Measurements from ENCODE around the gene PKLR. TPM values are rescaled to one million over a fixed set of nuclear protein-coding genes. Genes with fewer than 3 reads are reported as not detected.

The PKLR gene
- total and polyA plus RNA-seq, 8 donors = 0.07 to 0.21 (median 0.14) TPM; not detected in 4

- intact Hi-C loops (cut with DNase I) = no loop called here
Observed at GRCh38 chr1:155269381-155269780, 31.9 kb downstream of the PKLR start.

DNA sequence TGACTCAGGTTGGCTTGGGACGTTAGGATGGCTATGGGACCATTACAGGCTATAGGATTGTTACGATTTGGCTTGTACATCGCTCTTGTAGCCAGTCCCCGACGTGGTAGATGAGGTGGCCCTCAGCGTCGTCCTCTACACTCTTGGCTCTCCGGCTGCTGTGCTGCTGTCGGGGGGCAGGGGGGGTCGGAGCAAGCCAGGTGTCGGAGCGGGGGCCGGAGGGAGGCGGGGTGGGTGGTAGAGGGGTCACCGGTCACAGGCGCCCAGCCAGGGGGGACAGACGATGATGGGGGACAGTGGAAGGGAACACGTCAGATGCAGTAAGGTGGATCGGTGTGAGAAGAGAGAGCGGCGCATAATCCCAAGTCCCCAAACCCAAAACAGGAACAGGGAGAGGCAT, 32.6 kb downstream of the PKLR start:
- Histone ChIP-seq H3K4me1 (peaks cover 5 to 26% of the 10 kb centered on the region in 2 donors), H3K4me3 (no peak overlapping the region), H3K9me3 (no peaks in the 10 kb centered on the region), H3K27me3 (no peaks in the 10 kb centered on the region), H3K27ac (no peak overlapping the region), H3K36me3 (peaks cover 0 to 74% of the 10 kb centered on the region in 2 donors)
- DNase-seq (no peak), ATAC-seq (no peak)
- intact Hi-C loops (cut with DNase I) = no loop called here
- TF ChIP-seq, protein P1, sequence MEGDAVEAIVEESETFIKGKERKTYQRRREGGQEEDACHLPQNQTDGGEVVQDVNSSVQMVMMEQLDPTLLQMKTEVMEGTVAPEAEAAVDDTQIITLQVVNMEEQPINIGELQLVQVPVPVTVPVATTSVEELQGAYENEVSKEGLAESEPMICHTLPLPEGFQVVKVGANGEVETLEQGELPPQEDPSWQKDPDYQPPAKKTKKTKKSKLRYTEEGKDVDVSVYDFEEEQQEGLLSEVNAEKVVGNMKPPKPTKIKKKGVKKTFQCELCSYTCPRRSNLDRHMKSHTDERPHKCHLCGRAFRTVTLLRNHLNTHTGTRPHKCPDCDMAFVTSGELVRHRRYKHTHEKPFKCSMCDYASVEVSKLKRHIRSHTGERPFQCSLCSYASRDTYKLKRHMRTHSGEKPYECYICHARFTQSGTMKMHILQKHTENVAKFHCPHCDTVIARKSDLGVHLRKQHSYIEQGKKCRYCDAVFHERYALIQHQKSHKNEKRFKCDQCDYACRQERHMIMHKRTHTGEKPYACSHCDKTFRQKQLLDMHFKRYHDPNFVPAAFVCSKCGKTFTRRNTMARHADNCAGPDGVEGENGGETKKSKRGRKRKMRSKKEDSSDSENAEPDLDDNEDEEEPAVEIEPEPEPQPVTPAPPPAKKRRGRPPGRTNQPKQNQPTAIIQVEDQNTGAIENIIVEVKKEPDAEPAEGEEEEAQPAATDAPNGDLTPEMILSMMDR (IDR thresholded peaks at IDR 0.05) = no peak

More at GRCh38 chr1:155269381-155269780, 31.9 kb downstream of the PKLR start:
- DNase-seq (no peak), ATAC-seq (no peak)
- no peak overlapping the region for H3K27ac ChIP-seq
- no peaks in the 10 kb centered on the region for H3K27me3 ChIP-seq
- H3K9me3 ChIP-seq = no peaks in the 10 kb centered on the region
- no peak overlapping the region for H3K4me3 ChIP-seq
- peaks cover 5 to 31% of the 10 kb centered on the region in 2 donors for H3K4me1 ChIP-seq
- H3K36me3 ChIP-seq = peaks cover 0 to 67% of the 10 kb centered on the region in 2 donors
- TF ChIP-seq, protein P1 (IDR thresholded peaks at IDR 0.05) = no peak

- TF ChIP-seq, protein P1 (IDR thresholded peaks at IDR 0.05) = no peak
- H3K4me1 ChIP-seq = peaks cover 2 to 24% of the 10 kb centered on the region in 2 donors
- ATAC-seq (no peak), DNase-seq (no peak)
- peaks cover 0 to 84% of the 10 kb centered on the region in 2 donors for H3K36me3 ChIP-seq
- H3K27me3 ChIP-seq = no peaks in the 10 kb centered on the region
- no peak overlapping the region for H3K27ac ChIP-seq
- H3K4me3 ChIP-seq = no peak overlapping the region
- intact Hi-C loops (cut with DNase I) = no loop called here
- no peaks in the 10 kb centered on the region for H3K9me3 ChIP-seq
Observed at GRCh38 chr1:155267373-155267772, 33.9 kb downstream of the PKLR start.

- DNase-seq = no peak
- Histone ChIP-seq H3K27me3 (no peaks in the 10 kb centered on the region), H3K27ac (no peak overlapping the region), H3K9me3 (no peaks in the 10 kb centered on the region), H3K36me3 (peaks cover 0 to 84% of the 10 kb centered on the region in 2 donors), H3K4me3 (no peak overlapping the region), H3K4me1 (peaks cover 2 to 18% of the 10 kb centered on the region in 2 donors)
- intact Hi-C loops (cut with DNase I) = no loop called here
- ATAC-seq = no peak
- TF ChIP-seq, protein P1 (IDR thresholded peaks at IDR 0.05) = no peak
Observed at GRCh38 chr1:155266553-155266952, 34.7 kb downstream of the PKLR start.

- Histone ChIP-seq H3K9me3 (no peaks in the 10 kb centered on the region), H3K27me3 (no peaks in the 10 kb centered on the region), H3K27ac (no peak overlapping the region), H3K4me1 (peaks cover 7 to 22% of the 10 kb centered on the region in 2 donors), H3K36me3 (peaks cover 0 to 77% of the 10 kb centered on the region in 2 donors), H3K4me3 (no peak overlapping the region)
- DNase-seq (no peak), ATAC-seq (no peak)
- TF ChIP-seq, protein P1 (IDR thresholded peaks at IDR 0.05) = no peak
- intact Hi-C loops (cut with DNase I) = no loop called here
Observed at GRCh38 chr1:155263067-155263466, 38.2 kb downstream of the PKLR start.
